ENCODE results near the gene DPM2.

GRCh38 chr9:127972236-127972871, 34.7 kb upstream of the DPM2 start:
- no peak for TF ChIP-seq CREM (CRISPR knock-in tag; IDR thresholded peaks at IDR 0.05)
- TF ChIP-seq CTCF (IDR thresholded peaks at IDR 0.05): no peak
- TF ChIP-seq SOX15 (CRISPR knock-in tag; IDR thresholded peaks at IDR 0.05): no peak
- no peak for TF ChIP-seq ZNF121 (CRISPR knock-in tag; IDR thresholded peaks at IDR 0.05)
- no peak for TF ChIP-seq TP53 (CRISPR knock-in tag; IDR thresholded peaks at IDR 0.05)
- TF ChIP-seq ELF4 (CRISPR knock-in tag; IDR thresholded peaks at IDR 0.05; ENCODE audit: low read depth): no peak
- no peak for TF ChIP-seq SP1 (CRISPR knock-in tag; conservative IDR thresholded peaks at IDR 0.05)
- TF ChIP-seq ATF1 (CRISPR knock-in tag; IDR thresholded peaks at IDR 0.05): no peak
- TF ChIP-seq FOXP4 (CRISPR knock-in tag; IDR thresholded peaks at IDR 0.05): no peak
